PC-3 (cell line): ENCODE results near the gene KLK11. TPM values are rescaled to one million over a fixed set of nuclear protein-coding genes. Genes with fewer than 3 reads are reported as not detected.

Source experiments
- ATAC-seq: fragments of 200-7000 bp; cut with Tn5 transposase; 2 replicates; pipeline ENCODE4 v1.9.1; 2020; ENCODE audit warnings: mild to moderate bottlenecking, moderate library complexity
- BruUV-seq: library from RNA; stranded (reverse); fragments of 400-500 nt; replicated peaks from 2 replicates; lab custom pipeline; 2021; lab: Mats Ljungman, UMichigan
- CTCF ChIA-PET: fragments of 300-600 bp; sonication (Branson Sonifier 250); formaldehyde crosslinking; loops from one replicate; lab custom pipeline; 2022; ENCODE audit warnings: antibody characterized with exemption; lab: Charles Lee
- POLR2A ChIA-PET: fragments of 300-600 bp; sonication (Branson Sonifier 250); formaldehyde crosslinking; loops from one replicate; lab custom pipeline; 2022; ENCODE audit warnings: antibody characterized with exemption; ENCODE audit not compliant: unreplicated experiment; lab: Charles Lee
- DNase-seq: peaks from one replicate; pipeline ENCODE4 v3.0.0-alpha.2; 2015
- H2AFZ ChIP-seq: fragments of 300-600 bp; sonication (generic); 2 replicates; pipeline ENCODE4 v1.6.0; 2016; ENCODE audit warnings: antibody characterized with exemption, low read length
- H3F3A ChIP-seq: fragments of 300-600 bp; sonication (generic); one replicate; pipeline ENCODE4 v1.6.0; 2017; ENCODE audit warnings: antibody characterized with exemption, low read length, control low read depth, mild to moderate bottlenecking; ENCODE audit not compliant: unreplicated experiment
- H3K27ac ChIP-seq: fragments of 300-600 bp; sonication (generic); 2 replicates; pipeline ENCODE4 v1.5.1; 2016; ENCODE audit warnings: mild to moderate bottlenecking, low read length
- H3K27me3 ChIP-seq: fragments of 300-600 bp; sonication (generic); 2 replicates; pipeline ENCODE4 v1.6.1; 2016; ENCODE audit warnings: low read length, mixed read lengths
- H3K36me3 ChIP-seq: fragments of 300-600 bp; sonication (generic); 2 replicates; pipeline ENCODE4 v1.6.1; 2016; ENCODE audit warnings: low read depth, mixed run types, low read length, mixed read lengths
- H3K4me1 ChIP-seq: fragments of 300-600 bp; sonication (generic); 2 replicates; pipeline ENCODE4 v1.5.1; 2016; ENCODE audit warnings: low read length; ENCODE audit not compliant: insufficient read depth
- H3K4me2 ChIP-seq: fragments of 300-600 bp; sonication (generic); 2 replicates; pipeline ENCODE4 v1.6.0; 2016; ENCODE audit warnings: low read length
- H3K4me3 ChIP-seq: fragments of 300-600 bp; sonication (generic); 2 replicates; pipeline ENCODE4 v1.5.1; 2016; ENCODE audit warnings: mild to moderate bottlenecking, low read length, mixed read lengths
- H3K79me2 ChIP-seq: fragments of 300-600 bp; sonication (generic); 2 replicates; pipeline ENCODE4 v1.6.1; 2017; ENCODE audit warnings: low read length, mixed read lengths
- H3K9ac ChIP-seq: fragments of 300-600 bp; sonication (generic); 2 replicates; pipeline ENCODE4 v1.6.0; 2016; ENCODE audit warnings: mild to moderate bottlenecking, low read length
- H3K9me2 ChIP-seq: fragments of 300-600 bp; sonication (generic); replicated peaks from 2 replicates; pipeline ENCODE4 v1.6.1; 2016; ENCODE audit warnings: mixed run types, low read length, mixed read lengths
- H3K9me3 ChIP-seq: fragments of 300-600 bp; sonication (generic); 2 replicates; pipeline ENCODE4 v1.6.1; 2016; ENCODE audit warnings: low read length, mixed read lengths
- H4K20me1 ChIP-seq: fragments of 300-600 bp; sonication (generic); 2 replicates; pipeline ENCODE4 v1.6.1; 2016; ENCODE audit warnings: low read length, mixed read lengths
- CTCF ChIP-seq: fragments of 300-600 bp; sonication (generic); conservative IDR thresholded peaks from 2 replicates; pipeline ENCODE4 v1.5.1; 2017; ENCODE audit warnings: antibody characterized with exemption, low read depth, mild to moderate bottlenecking, low read length
- EZH2 ChIP-seq: fragments of 300-600 bp; sonication (generic); IDR thresholded peaks from one replicate; pipeline ENCODE4 v1.6.1; 2017; ENCODE audit warnings: antibody characterized with exemption, mild to moderate bottlenecking, low read length; ENCODE audit not compliant: unreplicated experiment
- EZH2phosphoT487 ChIP-seq: fragments of 300-600 bp; sonication (generic); IDR thresholded peaks from 2 replicates; pipeline ENCODE4 v1.6.1; 2018; ENCODE audit warnings: mild to moderate bottlenecking, antibody characterized with exemption, low read length, borderline replicate concordance
- intact Hi-C: fragments of 100-400 bp; cut with micrococcal nuclease; formaldehyde crosslinking; loops from 2 replicates; pipeline ENCODE4 v1.9.0; 2023
- total RNA-seq: library from RNA; depleted of rRNA; stranded (reverse); fragments of >200 nt; gene quantifications from 2 replicates; pipeline ENCODE4 v1.2.3, GENCODE V29; 2014

Gene KLK11
- total RNA-seq, 1 experiment from 2014 or later: not detected

GRCh38 chr19:51024924-51025323 lies 1.5 kb downstream of the KLK11 start:
- no TSS peak for BruUV-seq
- H3K4me2 ChIP-seq: no peak overlapping the region
- H3K9ac ChIP-seq: no peak overlapping the region
- intact Hi-C loops: loop anchor here (5.0 kb wide), 1 partner anchor 318 kb away; no protein-coding TSS in a partner anchor
- POLR2A ChIA-PET: no interaction called here
- peaks cover 3% of the 10 kb centered on the region; the same call in 1 of the 2 replicates for H3K27me3 ChIP-seq
- H3K9me3 ChIP-seq: no peaks in the 10 kb centered on the region
- DNase-seq: no peak
- peaks cover 5% of the 10 kb centered on the region for H3K4me1 ChIP-seq
- H3K36me3 ChIP-seq: no peaks in the 10 kb centered on the region
- no peak overlapping the region for H3K4me3 ChIP-seq
- H3K27ac ChIP-seq: no peak overlapping the region
- H3F3A ChIP-seq: no peaks in the 10 kb centered on the region
- no peak overlapping the region for H2AFZ ChIP-seq
- no peaks in the 10 kb centered on the region for H4K20me1 ChIP-seq
- CTCF ChIA-PET: no interaction called here
- TF ChIP-seq EZH2phosphoT487 (no peak), CTCF (no peak), EZH2 (no peak)
- ATAC-seq: no peak
- no peaks in the 10 kb centered on the region for H3K9me2 ChIP-seq
- H3K79me2 ChIP-seq: no peaks in the 10 kb centered on the region

GRCh38 chr19:51023946-51024345 lies 2.5 kb downstream of the KLK11 start:
- ATAC-seq (no peak), DNase-seq (no peak)
- intact Hi-C loops: loop anchor here (5.0 kb wide), 1 partner anchor 317 kb away; no protein-coding TSS in a partner anchor
- H3K36me3 ChIP-seq: no peaks in the 10 kb centered on the region
- no peak overlapping the region for H3K4me2 ChIP-seq
- no TSS peak for BruUV-seq
- no peak overlapping the region for H3K4me3 ChIP-seq
- no peaks in the 10 kb centered on the region for H3F3A ChIP-seq
- H3K9me2 ChIP-seq: no peaks in the 10 kb centered on the region
- no peaks in the 10 kb centered on the region for H3K79me2 ChIP-seq
- ChIA-PET CTCF (no interaction called here), POLR2A (no interaction called here)
- H3K27me3 ChIP-seq: peaks cover 3% of the 10 kb centered on the region; the same call in 1 of the 2 replicates
- H3K9ac ChIP-seq: no peak overlapping the region
- H3K9me3 ChIP-seq: no peaks in the 10 kb centered on the region
- H3K4me1 ChIP-seq: peaks cover 8% of the 10 kb centered on the region
- no peak overlapping the region for H3K27ac ChIP-seq
- TF ChIP-seq EZH2phosphoT487: no peak
- TF ChIP-seq CTCF: no peak
- TF ChIP-seq EZH2: no peak
- no peaks in the 10 kb centered on the region for H4K20me1 ChIP-seq
- H2AFZ ChIP-seq: no peak overlapping the region

- ATAC-seq (no peak), DNase-seq (no peak)
- Histone ChIP-seq H3F3A (no peaks in the 10 kb centered on the region), H3K9me2 (no peaks in the 10 kb centered on the region), H3K4me2 (no peak overlapping the region), H3K9ac (no peak overlapping the region), H3K4me3 (no peak overlapping the region), H3K27ac (no peak overlapping the region), H3K9me3 (no peaks in the 10 kb centered on the region), H2AFZ (no peak overlapping the region), H3K79me2 (no peaks in the 10 kb centered on the region), H4K20me1 (no peaks in the 10 kb centered on the region), H3K27me3 (peaks cover 2% of the 10 kb centered on the region; the same call in 1 of the 2 replicates), H3K36me3 (no peaks in the 10 kb centered on the region), H3K4me1 (peaks cover 11% of the 10 kb centered on the region)
- BruUV-seq: no TSS peak
- ChIA-PET POLR2A (no interaction called here), CTCF (no interaction called here)
- intact Hi-C loops: loop anchor here (5.0 kb wide), 1 partner anchor 315 kb away; no protein-coding TSS in a partner anchor
- TF ChIP-seq EZH2phosphoT487 (no peak), EZH2 (no peak), CTCF (no peak)
Observed at GRCh38 chr19:51022526-51022925, 3.9 kb downstream of the KLK11 start.
